Lower leg skin (tissue), 3 donors: ENCODE results near the gene CFAP92.

Experiments
- CTCF ChIP-seq, 3 donors: fragments of 450-650 bp; IDR thresholded peaks; one replicate each; pipeline ENCODE4 v1.5.1; 2016; ENCODE audit warnings: antibody characterized with exemption in 3 of 3, mild to moderate bottlenecking in 3 of 3, moderate library complexity in 2 of 3
- POLR2A ChIP-seq, 2 donors: fragments of 450-650 bp; IDR thresholded peaks; one replicate each; pipeline ENCODE4 v1.6.1; 2016 to 2017; ENCODE audit warnings: antibody characterized with exemption in 2 of 2, mild to moderate bottlenecking in 1 of 2, moderate library complexity in 1 of 2

GRCh38 chr3:129035360-129036221 lies 41.7 kb upstream of the CFAP92 start:
- no peak for TF ChIP-seq POLR2A (IDR thresholded peaks at IDR 0.05)
- TF ChIP-seq CTCF (IDR thresholded peaks at IDR 0.05) = no peak
